ENCODE data around the gene PYGM. TPM values are rescaled to one million over a fixed set of nuclear protein-coding genes. Genes with fewer than 3 reads are reported as not detected.

Gene PYGM
- total RNA-seq, 1 donor from 2014 or later: 4.8 TPM

- H3K4me3 Mint-ChIP-seq: no peak overlapping the region
- TF ChIP-seq CTCF (IDR thresholded peaks at IDR 0.05): no peak
- no peaks in the 10 kb centered on the region for H3K9me3 Mint-ChIP-seq
- intact Hi-C loops (cut with micrococcal nuclease): no loop called here
- peaks cover 17% of the 10 kb centered on the region for H3K4me1 Mint-ChIP-seq
- ATAC-seq (ENCODE audit: low read depth) (no peak), DNase-seq (no peak)
- H3K27ac Mint-ChIP-seq: no peak overlapping the region
- H3K27me3 Mint-ChIP-seq: peaks cover 14% of the 10 kb centered on the region
- ChIA-PET POLR2A (no interaction called here), CTCF (interaction anchor here (1.5 kb wide), 1 partner anchor 9 kb away, joined by 9 read pairs; no protein-coding TSS in a partner anchor)
- no peaks in the 10 kb centered on the region for H3K36me3 Mint-ChIP-seq (ENCODE audit: low read depth)
Observed at GRCh38 chr11:64697663-64698375, 62.0 kb downstream of the PYGM start.

Other genes with a start within 250 kb of the PYGM start
- gene SLC22A11, start 204.0 kb downstream of the PYGM start, total RNA-seq: not detected in 2 replicates
- not detected in 2 replicates for gene SLC22A12, start 168.8 kb downstream of the PYGM start, total RNA-seq
- gene NRXN2, start 36.8 kb downstream of the PYGM start, total RNA-seq: 0.54 and 0.73 TPM in 2 replicates
- 165 and 177 TPM in 2 replicates for gene RASGRP2, start 15.8 kb downstream of the PYGM start, total RNA-seq
- gene SF1, start 18.6 kb upstream of the PYGM start, total RNA-seq: 640 and 687 TPM in 2 replicates
- gene MAP4K2, start 43.2 kb upstream of the PYGM start, total RNA-seq: 69.1 and 73.6 TPM in 2 replicates
- gene MEN1, start 50.6 kb upstream of the PYGM start, total RNA-seq: 35.1 and 44.6 TPM in 2 replicates
- gene CDC42BPG, start 84.7 kb upstream of the PYGM start, total RNA-seq: 2.2 and 3.7 TPM in 2 replicates
- gene EHD1, start 118.6 kb upstream of the PYGM start, total RNA-seq: 357 and 360 TPM in 2 replicates
- 31.2 and 35.0 TPM in 2 replicates for gene ATG2A, start 157.2 kb upstream of the PYGM start, total RNA-seq
- 12.0 and 12.6 TPM in 2 replicates for gene PPP2R5B, start 164.7 kb upstream of the PYGM start, total RNA-seq
- gene GPHA2, start 175.9 kb upstream of the PYGM start, total RNA-seq: 0.33 and 0.71 TPM in 2 replicates
- 0.20 and 1.5 TPM in 2 replicates for gene MAJIN, start 212.1 kb upstream of the PYGM start, total RNA-seq
- gene BATF2, start 237.0 kb upstream of the PYGM start, total RNA-seq: 0.07 and 0.24 TPM in 2 replicates

Data from activated B cell treated with CpG ODN at 0.5 μM for 24 hours (primary cell).